Activated CD4-positive, alpha-beta T cell treated with anti-CD3 and anti-CD28 coated beads, Interleukin-2, Interleukin-6, amounts not matched to agents 100 ng/mL and 50 ng/mL, durations not matched to agents 16 hours and 8 hours (primary cell): ENCODE data around the gene VPS37B.
"Not testable (repeated sequence)": the region's sequence is repeated elsewhere in the genome, so short reads cannot be mapped to it uniquely, and the experiment has no call there.

Source experiments
- DNase-seq: peaks from one replicate; pipeline ENCODE4 v3.0.0-alpha.2; 2020

Gene VPS37B

GRCh38 chr12:122880668-122881067, 15.3 kb downstream of the VPS37B start:
- no peak for DNase-seq

- no peak for DNase-seq
Measured at GRCh38 chr12:122880155-122880667, 15.7 kb downstream of the VPS37B start.

GRCh38 chr12:122878780-122879612, 16.9 kb downstream of the VPS37B start:
- no peak for DNase-seq

- DNase-seq = no peak
Measured at GRCh38 chr12:122876731-122877130, 19.2 kb downstream of the VPS37B start.

GRCh38 chr12:122876281-122876680, 19.6 kb downstream of the VPS37B start:
- not testable (repeated sequence) for DNase-seq

GRCh38 chr12:122875590-122876220, 20.2 kb downstream of the VPS37B start:
- DNase-seq = peak; percentile 61

- no peak for DNase-seq
Measured at GRCh38 chr12:122874081-122874480, 21.8 kb downstream of the VPS37B start.

- DNase-seq = no peak
Measured at GRCh38 chr12:122873540-122873939, 22.4 kb downstream of the VPS37B start.

- no peak for DNase-seq
Measured at GRCh38 chr12:122872815-122873361, 23.0 kb downstream of the VPS37B start.

- DNase-seq = peak; percentile 69
Measured at GRCh38 chr12:122871851-122872780, 23.8 kb downstream of the VPS37B start.

- DNase-seq = no peak
Measured at GRCh38 chr12:122870867-122871664, 24.9 kb downstream of the VPS37B start.

GRCh38 chr12:122870163-122870842, 25.6 kb downstream of the VPS37B start:
- DNase-seq = no peak

- no peak for DNase-seq
Measured at GRCh38 chr12:122869207-122869973, 26.5 kb downstream of the VPS37B start.

- DNase-seq = no peak
Measured at GRCh38 chr12:122868471-122869177, 27.3 kb downstream of the VPS37B start.

- DNase-seq = no peak
Measured at GRCh38 chr12:122867691-122868461, 28.0 kb downstream of the VPS37B start.

- DNase-seq = no peak
Measured at GRCh38 chr12:122866950-122867607, 28.8 kb downstream of the VPS37B start.

GRCh38 chr12:122866379-122866778, 29.5 kb downstream of the VPS37B start:
- DNase-seq = no peak
